ENCODE measurements around the gene CLK4.
A peak's percentile ranks its signal among the peaks of the same experiment; 100 is the strongest.

CLK4 gene

DNA sequence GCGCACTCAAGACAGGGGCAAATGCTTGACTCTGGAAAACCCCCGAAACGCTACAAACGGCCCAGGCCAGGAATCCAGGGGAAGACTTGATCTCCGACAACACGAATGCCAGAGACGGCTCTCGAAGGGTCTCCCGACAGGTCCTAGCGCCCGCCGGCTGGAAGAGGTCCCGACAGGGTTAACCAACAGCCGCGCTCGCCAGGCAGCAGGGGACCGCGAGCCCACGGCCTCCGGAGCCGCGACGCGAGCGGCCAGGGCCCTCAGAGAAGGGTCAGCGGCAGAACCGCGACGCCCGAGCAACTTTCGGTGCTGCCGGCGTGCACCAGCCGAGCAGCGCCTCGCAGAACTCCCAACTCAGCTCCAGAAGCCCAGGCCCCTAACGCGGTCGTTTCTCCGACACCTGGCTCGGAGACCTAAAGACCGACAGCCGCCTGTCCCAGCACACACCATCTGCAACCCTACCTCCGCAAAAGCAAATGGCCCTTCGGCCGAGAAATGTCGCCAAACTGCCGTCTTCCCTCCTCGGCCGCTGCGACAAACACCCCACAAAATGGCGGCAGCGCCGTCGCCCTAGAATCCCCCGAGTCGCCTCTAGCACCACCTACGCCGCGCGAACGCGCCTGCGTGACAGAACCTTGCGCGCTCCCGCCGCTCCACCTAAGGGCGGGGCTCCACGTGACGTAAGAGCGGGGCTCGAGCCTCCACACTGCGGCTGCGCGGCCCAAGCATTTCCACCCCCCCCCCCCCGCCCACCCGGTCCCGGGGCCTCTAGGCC, at the start of gene CLK4:
CLK4 (minus strand) TSS at position 567 of the 775 bp plus-strand sequence. CDS start 3,634 bp downstream, outside the sequence.
- DNase-seq (ENCODE audit: low read depth in 2 of 2), result peak; percentile 93 to 94

DNA sequence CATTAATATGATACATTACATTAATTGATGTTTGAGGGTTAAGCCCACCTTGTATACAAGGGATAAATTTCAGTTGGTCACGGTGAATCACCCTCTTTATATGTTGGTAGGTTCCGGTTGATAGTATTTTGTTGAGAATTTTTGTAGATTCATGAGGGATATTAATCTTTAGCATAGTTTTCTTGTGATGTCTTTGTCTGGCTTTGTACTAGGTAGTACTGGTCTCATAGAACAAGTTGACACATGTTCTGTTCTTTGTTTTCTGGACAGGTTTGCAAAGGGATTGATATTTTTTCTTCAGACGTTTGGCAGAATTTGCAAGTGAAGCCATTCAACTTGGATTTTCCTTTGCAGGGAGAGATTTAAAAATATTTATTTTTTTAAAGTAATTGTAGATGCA, 49.1 kb upstream of the CLK4 start:
- no peak for DNase-seq (ENCODE audit: low read depth in 2 of 2)

GRCh38 chr5:178674334-178674733, 47.5 kb upstream of the CLK4 start:
- DNase-seq (ENCODE audit: low read depth in 2 of 2), result no peak

- no peak for DNase-seq (ENCODE audit: low read depth in 2 of 2)
Observed at GRCh38 chr5:178673801-178674295, 47.0 kb upstream of the CLK4 start.

- DNase-seq (ENCODE audit: low read depth in 2 of 2), result no peak
Observed at GRCh38 chr5:178672630-178673029, 45.8 kb upstream of the CLK4 start.

GRCh38 chr5:178671602-178672144, 44.8 kb upstream of the CLK4 start:
- DNase-seq (ENCODE audit: low read depth in 2 of 2), result no peak

GRCh38 chr5:178670351-178670885, 43.6 kb upstream of the CLK4 start:
- no peak for DNase-seq (ENCODE audit: low read depth in 2 of 2)

DNA sequence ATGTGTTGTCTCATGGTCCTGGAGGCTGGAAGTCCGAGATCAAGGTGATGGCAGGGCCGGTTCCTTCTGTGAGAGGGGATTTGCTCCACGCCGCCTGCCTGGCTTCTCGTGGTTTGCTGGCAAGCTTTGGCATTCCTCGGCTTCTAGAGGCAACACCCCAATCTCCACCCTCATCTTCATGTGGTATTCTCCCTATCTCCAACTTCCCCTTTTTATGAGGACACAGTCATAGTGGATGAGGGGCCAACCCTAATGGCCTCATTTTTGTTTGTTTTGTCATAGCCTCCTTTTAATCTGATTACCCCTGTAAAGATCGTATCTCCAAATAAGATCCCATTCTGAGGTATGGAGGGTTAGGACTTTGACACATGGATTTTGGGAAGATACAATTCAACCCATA, 41.7 kb upstream of the CLK4 start:
- no peak for DNase-seq (ENCODE audit: low read depth in 2 of 2)

- DNase-seq (ENCODE audit: low read depth in 2 of 2), result no peak
Observed at GRCh38 chr5:178667688-178668087, 40.8 kb upstream of the CLK4 start.

GRCh38 chr5:178667101-178667500, 40.3 kb upstream of the CLK4 start:
- DNase-seq (ENCODE audit: low read depth in 2 of 2), result no peak

DNA sequence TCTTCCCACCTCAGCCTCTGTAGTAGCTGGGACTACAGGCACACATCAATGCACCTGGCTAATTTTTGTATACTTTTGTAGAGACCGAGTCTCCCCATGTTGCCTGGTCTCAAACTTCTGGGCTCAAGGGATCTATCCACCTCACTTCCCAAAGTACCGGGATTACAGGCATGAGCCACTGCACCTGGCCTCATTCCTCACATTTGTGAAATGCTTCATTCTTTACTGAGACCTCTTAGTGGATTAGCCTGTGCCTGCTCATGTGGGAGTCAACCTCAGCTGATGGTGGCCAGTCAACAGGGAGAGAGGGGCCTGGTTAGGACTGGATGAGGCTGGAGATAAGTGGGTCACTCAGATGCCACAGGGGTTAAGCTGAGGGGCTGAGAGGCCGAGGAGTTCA, 37.3 kb upstream of the CLK4 start:
- DNase-seq (ENCODE audit: low read depth in 2 of 2), result no peak

GRCh38 chr5:178662541-178662860, 35.7 kb upstream of the CLK4 start:
- no peak for DNase-seq (ENCODE audit: low read depth in 2 of 2)

DNA sequence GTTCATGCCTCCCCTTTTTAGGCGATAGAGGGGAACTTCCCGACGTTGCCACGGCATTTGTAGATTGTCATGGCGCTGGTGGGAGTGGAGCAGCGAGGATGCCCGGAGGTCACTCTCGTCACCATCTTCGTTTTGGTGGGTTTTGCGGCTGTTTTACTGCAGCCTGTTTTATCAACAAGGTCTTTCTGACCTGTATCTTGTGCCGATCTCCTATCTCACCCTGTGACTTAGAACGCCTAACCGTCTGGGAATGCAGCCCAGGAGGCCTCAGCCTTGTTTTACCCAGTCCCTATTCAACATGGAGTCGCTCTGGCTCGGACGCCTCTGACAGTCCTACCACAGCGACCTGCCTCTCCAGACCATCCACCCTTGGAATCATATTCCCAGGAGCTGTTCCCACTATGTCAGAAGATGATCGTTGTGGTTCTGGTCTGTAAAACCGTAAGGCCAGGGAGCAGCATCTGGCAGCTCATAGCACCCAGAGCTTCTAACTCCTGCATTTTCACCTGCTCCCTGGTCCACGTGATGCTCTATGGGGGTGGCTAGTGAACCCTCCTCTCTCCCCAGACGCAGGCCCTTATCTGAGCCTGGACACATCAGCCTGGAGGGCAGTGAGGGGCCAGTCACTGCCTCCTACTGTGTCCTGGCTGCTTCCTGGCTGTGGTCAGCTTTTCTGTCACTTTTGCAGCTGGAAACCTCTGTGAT, 35.1 kb upstream of the CLK4 start:
- DNase-seq (ENCODE audit: low read depth in 2 of 2), result no peak

- DNase-seq (ENCODE audit: low read depth in 2 of 2), result no peak
Observed at GRCh38 chr5:178651046-178651810, 24.4 kb upstream of the CLK4 start.

DNA sequence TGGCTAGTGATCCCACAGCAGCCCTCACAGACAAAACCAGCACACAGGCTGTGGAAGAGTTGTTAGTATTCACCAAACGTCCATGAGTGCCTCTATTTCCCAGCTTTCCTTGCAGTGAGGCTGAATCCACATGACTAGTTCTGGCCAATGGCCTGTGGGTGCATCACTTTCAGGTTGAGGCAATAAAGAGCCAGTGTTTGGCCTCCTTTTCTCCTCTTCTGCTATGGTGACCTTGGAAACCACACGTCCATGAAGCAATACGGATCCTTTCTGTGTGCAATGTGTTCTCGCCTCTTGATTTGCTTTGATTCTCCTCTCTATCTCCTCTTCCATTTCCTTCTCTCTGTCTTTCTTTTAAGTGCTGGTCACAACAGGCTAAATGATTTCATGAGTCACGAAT, 23.4 kb upstream of the CLK4 start:
- no peak for DNase-seq (ENCODE audit: low read depth in 2 of 2)

DNA sequence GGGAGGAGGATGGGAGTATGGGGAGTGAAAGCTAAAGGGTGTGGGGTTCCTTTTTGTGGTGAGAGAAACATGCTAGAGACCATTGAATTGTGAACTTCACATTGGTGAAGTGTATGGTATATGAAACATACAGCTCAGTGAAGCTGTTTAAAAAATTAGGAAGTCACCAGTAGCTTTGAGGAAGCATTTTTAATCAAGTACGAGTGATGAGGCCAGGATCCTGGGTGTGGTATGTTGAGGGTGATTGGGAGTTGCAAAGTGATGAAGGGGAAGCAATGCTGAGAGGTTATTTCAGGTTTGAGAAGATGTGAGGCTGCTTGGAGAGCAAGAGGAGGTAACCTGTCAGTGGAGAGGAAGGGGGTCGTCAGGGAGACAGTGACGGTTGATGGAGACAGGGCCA, 22.7 kb upstream of the CLK4 start:
- no peak for DNase-seq (ENCODE audit: low read depth in 2 of 2)

- DNase-seq (ENCODE audit: low read depth in 2 of 2), result no peak
Observed at GRCh38 chr5:178644826-178645545, 18.1 kb upstream of the CLK4 start.

GRCh38 chr5:178642351-178642909, 15.6 kb upstream of the CLK4 start:
- DNase-seq (ENCODE audit: low read depth in 2 of 2), result no peak

DNA sequence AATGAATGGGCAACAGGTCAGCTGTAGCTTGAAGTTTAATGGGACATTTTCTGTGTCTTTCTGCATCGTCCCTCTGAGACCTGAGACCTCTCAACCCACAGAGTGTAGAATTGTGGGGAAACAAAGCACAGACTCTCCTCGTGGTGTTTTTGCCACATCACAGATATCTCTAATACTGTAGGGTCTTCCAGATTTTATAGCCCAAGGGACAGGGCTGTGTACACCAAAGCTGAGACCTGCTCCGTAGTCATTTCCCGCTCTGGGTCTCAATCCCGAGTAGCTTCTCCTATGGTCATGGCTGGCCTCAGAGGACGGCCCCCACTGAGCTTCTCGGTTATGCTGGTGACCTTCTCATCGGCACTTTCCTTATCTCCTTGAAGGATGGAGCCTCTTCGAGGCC, 14.9 kb upstream of the CLK4 start:
- DNase-seq (ENCODE audit: low read depth in 2 of 2), result no peak

DNA sequence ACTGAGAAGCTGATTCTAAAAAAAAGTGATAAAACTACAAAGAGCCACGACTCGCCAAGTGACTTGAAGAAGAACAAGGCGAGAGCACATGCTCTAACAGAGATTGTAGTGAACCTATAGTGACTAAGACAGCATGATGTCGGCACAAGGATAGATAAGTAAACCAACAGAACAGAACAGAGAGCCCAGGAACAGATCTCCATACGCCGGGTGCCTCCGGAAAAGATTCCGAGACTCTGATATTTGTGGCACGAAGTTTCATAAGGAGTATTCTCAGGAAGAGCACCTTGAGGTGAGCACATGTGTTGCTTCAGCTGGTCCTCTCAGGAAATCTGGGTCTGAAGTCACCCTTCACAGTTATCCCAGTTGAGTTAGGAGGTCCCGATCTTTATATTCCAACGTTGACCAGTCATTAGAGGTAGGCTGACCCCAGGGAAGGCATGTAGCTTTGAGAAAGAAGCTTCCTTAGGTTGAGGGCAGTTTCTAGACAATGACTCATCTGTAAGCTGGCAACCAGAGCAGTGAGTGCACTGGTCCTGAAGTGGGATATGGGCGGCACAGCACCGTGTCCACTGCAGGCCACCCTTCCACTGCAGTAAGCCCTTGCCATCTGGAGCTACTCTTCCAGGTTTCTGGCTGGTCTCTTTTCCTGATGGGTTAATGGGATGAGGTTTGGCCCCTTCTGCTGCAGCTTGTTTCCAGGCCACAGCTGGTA, 13.6 kb upstream of the CLK4 start:
- no peak for DNase-seq (ENCODE audit: low read depth in 2 of 2)

Data from stimulated activated CD8-positive, alpha-beta memory T cell treated with anti-CD3 and anti-CD28 coated beads, Interleukin-15, amount 100 ng/mL, for 4 hours (primary cell).